ENCODE results near the gene OPA1.

GRCh38 chr3:193637831-193638230 lies 44.8 kb downstream of the OPA1 start:
- no peak for TF ChIP-seq POLR2A (IDR thresholded peaks at IDR 0.05; ENCODE audit: low read depth, low read length)
- no peak for TF ChIP-seq POLR2AphosphoS5 (IDR thresholded peaks at IDR 0.05; ENCODE audit: low read depth, low read length)

Measured in GM12891 (cell line).